HL-60 (cell line): Measurements from ENCODE around the gene GABPB1.

Source experiments
- CTCF ChIP-seq: IDR thresholded peaks from one replicate; pipeline ENCODE4 v1.5.1; 2011; ENCODE audit warnings: low read length, control low read depth, inconsistent platforms; ENCODE audit not compliant: insufficient read depth
- GABPA ChIP-seq: IDR thresholded peaks from 2 replicates; pipeline ENCODE4 v1.6.1; 2012; ENCODE audit warnings: low read depth

- TF ChIP-seq CTCF, result no peak
- TF ChIP-seq GABPA, result no peak
Measured at GRCh38 chr15:50340416-50340815, 14.6 kb downstream of the GABPB1 start.
